Heart right ventricle (tissue), 16 donors: ENCODE measurements around the gene NR2F1-AS1. TPM values are rescaled to one million over a fixed set of nuclear protein-coding genes. Genes with fewer than 3 reads are reported as not detected.

ENCODE experiments used
- ATAC-seq, 8 donors: fragments of 200-7000 bp; cut with Tn5 transposase; one replicate each; pipeline ENCODE4 v1.9.1; 2020; ENCODE audit warnings: mild to moderate bottlenecking in 8 of 8, moderate library complexity in 8 of 8, moderate number of reproducible peaks in 1 of 8
- DNase-seq, 2 donors: peaks; one replicate each; pipeline ENCODE4 v3.0.0-alpha.2; 2020
- H3K27ac ChIP-seq, 10 donors: fragments of 200-600 bp; sonication (generic) in 2 of 10; one replicate each; pipeline versions ENCODE4 v1.5.0 to v1.8.0; 2020 to 2022; ENCODE audit warnings: mild to moderate bottlenecking in 3 of 10
- H3K27me3 ChIP-seq, 7 donors: fragments of 200-600 bp; one replicate each; pipeline ENCODE4 v1.8.0; 2021 to 2022; ENCODE audit warnings: mild to moderate bottlenecking in 2 of 7
- H3K36me3 ChIP-seq, 9 donors: fragments of 200-600 bp; sonication (generic) in 1 of 9; one replicate each; pipeline versions ENCODE4 v1.5.0 to v1.8.0; 2020 to 2022; ENCODE audit warnings: mild to moderate bottlenecking in 2 of 9
- H3K4me1 ChIP-seq, 9 donors: fragments of 200-600 bp; sonication (generic) in 1 of 9; one replicate each; pipeline versions ENCODE4 v1.5.0 to v1.8.0; 2020 to 2022; ENCODE audit warnings: mild to moderate bottlenecking in 4 of 9
- H3K4me3 ChIP-seq, 10 donors: fragments of 200-600 bp; sonication (generic) in 2 of 10; one replicate each; pipeline versions ENCODE4 v1.5.0 to v1.8.0; 2020 to 2022; ENCODE audit warnings: mild to moderate bottlenecking in 7 of 10, moderate library complexity in 2 of 10
- H3K9me3 ChIP-seq, 11 donors: fragments of 200-600 bp in 10 of 11; sonication (generic) in 2 of 11; one replicate each; pipeline versions ENCODE4 v1.5.0 to v1.8.0; 2013 to 2022; ENCODE audit warnings: mild to moderate bottlenecking in 2 of 11, control low read depth in 1 of 11, moderate library complexity in 1 of 11
- CTCF ChIP-seq, 9 donors: fragments of 200-600 bp; sonication (generic) in 2 of 9; IDR thresholded peaks; one replicate each; pipeline versions ENCODE4 v1.5.0 to v1.8.0; 2021 to 2022; ENCODE audit warnings: antibody characterized with exemption in 9 of 9, mild to moderate bottlenecking in 5 of 9, moderate library complexity in 1 of 9
- WGBS, 2 donors: extraction: QIAGEN DNeasy Blood & Tissue Kit; methylation state at CpG; one replicate each; pipeline ENCODE4 v1.1.7; 2013; ENCODE audit warnings: inconsistent platforms in 1 of 2; 5-methylcytosine and 5-hydroxymethylcytosine counted together
- intact Hi-C, 10 donors: fragments of 100-400 bp; cut with DNase I; formaldehyde crosslinking; loops; one replicate each; pipeline versions ENCODE4 v1.11.1 to v1.14.2; 2022
- polyA plus RNA-seq, 2 donors: library from polyadenylated mRNA; stranded (reverse); fragments of 200-250 nt; gene quantifications; one replicate each; pipeline ENCODE4 v1.2.3, GENCODE V29; 2013
- total RNA-seq, 10 donors: library from RNA; stranded (reverse); fragmentation: NEBNext Ultra II Directional in 3 of 10; extraction: Animal tissue kit (Norgen Biotek cat#: 25700) in 3 of 10; gene quantifications; one replicate each; pipeline versions ENCODE4 v1.2.1 to v1.2.4, GENCODE V29; 2021 to 2023
- donor health status: Arrhythmogenic right ventricular cardiomyopathy.
- donor health status: ischemic (EF 13 %, LVEDD 7.1; RV severe dilation, severe dysfunction).
- donor health status: healthy with polysubstance abuse.
- donor health status: DM: no; HTN: yes; CAD: no.
- donor health status: DM: no; HTN: no; CAD: no.
- donor health status: ischemic (EF 25% LVEDD 6.9; RV normal size, moderate dysfunction).
- donor health status: ischemic (EF 25% LVEDD 5.7; RV mildly dilated, moderate dysfunction).
- donor health status: healthy.
- donor health status: DM: yes; HTN: yes; CAD: no.
- donor health status: Ischemic cardiomyopathy.
- donor health status: ischemic (EF 35%, LVEDD 5.7; RV mildly dilated, moderate dysfunction).
- donor health status: nonischemic (EF 11% LVEDD 7.7; RV severe dilation, severe dysfunction).
- donor health status: DM: yes; HTN: yes; CAD: no.
- donor health status: PGD.
- donor health status: ischemic (EF 29% LVEDD 5.4; RV normal size, mild dysfunction).
- donor health status: nonischemic (EF 23%, LVEDD 6.1; RV moderate dilation, normal function).

NR2F1-AS1 gene
- total and polyA plus RNA-seq, 12 donors = 0.41 to 2.9 (median 0.59) TPM; not detected in 1

GRCh38 chr5:93611976-93612854 lies 31.2 kb upstream of the NR2F1-AS1 start:
- DNase-seq (no peak), ATAC-seq (no peak)
- Histone ChIP-seq H3K27ac (no peak overlapping the region), H3K9me3 (no peaks in the 10 kb centered on the region), H3K4me3 (no peak overlapping the region), H3K4me1 (peaks cover 0 to 15% (median 9%) of the 10 kb centered on the region in 9 donors), H3K27me3 (peaks cover 7 to 90% (median 84%) of the 10 kb centered on the region in 7 donors), H3K36me3 (no peaks in the 10 kb centered on the region)
- TF ChIP-seq CTCF (IDR thresholded peaks at IDR 0.05) = no peak
- intact Hi-C loops = loop anchor here in 2 of 10 donors (5.0 to 10.0 kb wide), 2 partner anchors 190 to 193 kb away; no protein-coding TSS in a partner anchor
- WGBS, 2 donors = 2 to 4% methylated on average over 38 to 40 of the region's 43 CpGs

- intact Hi-C loops = loop anchor here in 2 of 10 donors (5.0 to 10.0 kb wide), 2 partner anchors 191 to 193 kb away; no protein-coding TSS in a partner anchor
- ATAC-seq = no peak
- 7 to 12% methylated on average over 9 of the region's 9 CpGs for WGBS, 2 donors
These were observed 30.4 kb upstream of the NR2F1-AS1 start for GRCh38 chr5:93611273-93611975.

GRCh38 chr5:93610581-93611272 lies 29.7 kb upstream of the NR2F1-AS1 start:
- Histone ChIP-seq H3K36me3 (no peaks in the 10 kb centered on the region), H3K27me3 (peaks cover 7 to 99% (median 97%) of the 10 kb centered on the region in 7 donors), H3K4me3 (no peak overlapping the region), H3K27ac (no peak overlapping the region), H3K9me3 (no peaks in the 10 kb centered on the region), H3K4me1 (peaks cover 0 to 15% (median 9%) of the 10 kb centered on the region in 9 donors)
- 10 to 13% methylated on average over 17 of the region's 17 CpGs for WGBS, 2 donors
- DNase-seq = no peak
- ATAC-seq = no peak
- no peak for TF ChIP-seq CTCF (IDR thresholded peaks at IDR 0.05)
- intact Hi-C loops = loop anchor here in 2 of 10 donors (5.0 to 10.0 kb wide), 2 partner anchors 192 to 194 kb away; no protein-coding TSS in a partner anchor

More at GRCh38 chr5:93611273-93611975, 30.4 kb upstream of the NR2F1-AS1 start:
- TF ChIP-seq CTCF (IDR thresholded peaks at IDR 0.05) = no peak
- DNase-seq = no peak
- Histone ChIP-seq H3K27ac (no peak overlapping the region), H3K4me3 (no peak overlapping the region), H3K36me3 (no peaks in the 10 kb centered on the region), H3K4me1 (peaks cover 0 to 15% (median 9%) of the 10 kb centered on the region in 9 donors), H3K27me3 (peaks cover 7 to 95% (median 92%) of the 10 kb centered on the region in 7 donors), H3K9me3 (no peaks in the 10 kb centered on the region)
